Measurements from ENCODE around the gene SFI1. TPM values are rescaled to one million over a fixed set of nuclear protein-coding genes. Genes with fewer than 3 reads are reported as not detected.

SFI1 gene
- total RNA-seq, 1 donor from 2014 or later = 7.6 TPM

GRCh38 chr22:31614781-31615490 lies 118.6 kb downstream of the SFI1 start:
- no peak for ATAC-seq
- no peak for DNase-seq (ENCODE audit: low spot score)

DNA sequence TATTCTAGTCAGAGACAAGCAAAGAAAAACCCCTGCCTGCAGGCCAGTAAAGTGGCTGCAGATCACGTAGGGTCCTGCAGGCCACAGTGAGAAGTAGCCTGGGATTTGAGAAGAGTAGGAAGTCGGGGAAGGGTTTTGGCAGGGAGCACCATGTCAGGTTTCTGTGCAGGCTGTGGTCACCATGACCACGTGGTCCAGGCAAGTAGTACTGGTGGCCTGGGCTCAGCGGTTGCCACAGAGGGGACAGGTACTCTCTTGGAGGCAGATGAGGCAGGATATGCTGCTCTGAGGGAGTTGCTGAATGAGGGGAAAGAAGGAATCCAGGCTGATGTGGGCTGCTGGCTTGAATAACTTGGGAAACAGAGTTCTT lies 119.1 kb downstream of the SFI1 start:
- DNase-seq (ENCODE audit: low spot score) (no peak), ATAC-seq (no peak)

DNA sequence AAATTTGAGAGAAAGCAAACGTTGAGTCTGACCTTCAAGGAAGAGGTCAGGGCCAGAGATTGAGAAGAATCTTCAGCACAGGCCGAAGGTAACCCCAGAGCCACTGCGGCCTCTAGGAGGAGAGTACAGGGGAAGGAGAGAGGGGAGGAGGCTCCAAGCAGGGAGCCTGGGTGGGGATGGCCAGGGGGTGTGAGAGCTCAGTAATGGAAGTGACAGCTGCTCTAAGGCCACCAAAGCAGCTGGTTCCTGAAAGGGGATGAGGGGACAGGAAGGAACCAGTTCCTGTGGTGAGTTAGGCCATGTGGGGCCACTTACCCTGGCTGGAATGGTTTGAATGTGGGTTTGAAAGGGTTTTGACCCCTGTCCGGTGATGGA lies 119.6 kb downstream of the SFI1 start:
- no peak for ATAC-seq
- no peak for DNase-seq (ENCODE audit: low spot score)

GRCh38 chr22:31616315-31616980 lies 120.1 kb downstream of the SFI1 start:
- no peak for ATAC-seq
- no peak for DNase-seq (ENCODE audit: low spot score)

DNA sequence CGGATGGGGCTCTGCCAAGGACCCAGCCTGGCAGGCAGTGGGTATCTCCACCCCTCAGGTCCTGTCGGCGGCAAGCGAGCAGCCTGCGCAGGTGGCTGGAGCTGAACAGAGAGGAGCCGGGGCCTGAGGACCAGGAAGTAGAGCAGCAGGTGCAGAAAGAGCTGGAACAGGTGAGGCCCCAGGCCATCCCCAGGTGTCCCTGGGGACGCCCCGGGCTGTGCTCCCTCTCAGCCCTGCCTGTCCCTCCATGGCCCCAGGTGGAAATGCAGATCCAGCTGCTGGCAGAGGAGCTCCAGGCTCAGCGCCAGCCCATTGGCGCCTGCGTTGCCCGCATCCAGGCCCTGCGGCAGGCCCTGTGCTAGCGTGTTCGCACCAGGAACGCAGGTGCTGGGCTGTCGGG lies 121.7 kb downstream of the SFI1 start:
- DNase-seq (ENCODE audit: low spot score) (no peak), ATAC-seq (no peak)

- ATAC-seq (no peak), DNase-seq (ENCODE audit: low spot score) (no peak)
Measured at GRCh38 chr22:31618471-31619176, 122.3 kb downstream of the SFI1 start.

DNA sequence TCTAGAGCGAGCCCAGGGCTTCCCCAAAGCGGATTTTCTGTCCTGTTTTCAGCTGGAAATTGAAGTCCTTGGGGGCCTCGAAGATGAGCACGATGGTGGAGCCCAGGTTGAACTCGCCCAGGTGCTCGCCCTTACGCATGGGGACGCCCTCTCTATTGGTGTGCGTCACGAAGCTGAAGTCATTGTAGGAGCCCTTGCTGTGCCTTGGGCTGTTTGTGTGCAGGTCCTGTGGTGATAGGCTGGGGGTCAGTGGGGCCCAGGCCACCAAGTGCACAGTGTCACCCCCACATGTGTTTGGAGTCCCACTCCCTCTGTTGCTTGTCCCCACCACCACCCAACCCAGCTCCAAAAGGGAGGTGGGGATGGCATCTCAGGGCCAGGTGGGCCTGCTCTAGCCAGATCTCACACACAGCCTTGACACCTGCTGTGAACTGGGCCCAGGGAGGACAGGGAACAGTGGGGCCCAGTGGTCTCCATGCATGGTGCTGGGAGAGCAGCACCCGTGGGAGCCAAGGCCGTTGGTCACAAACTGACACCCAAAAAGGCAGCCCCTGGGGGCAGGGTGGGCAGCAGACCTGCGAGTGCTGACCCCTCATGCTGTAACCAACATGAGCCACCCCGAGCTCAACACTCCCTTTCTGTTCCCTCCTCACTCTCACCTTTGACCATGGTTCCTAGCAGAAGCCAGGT lies 123.4 kb downstream of the SFI1 start:
- no peak for ATAC-seq
- DNase-seq (ENCODE audit: low spot score) = no peak

DNA sequence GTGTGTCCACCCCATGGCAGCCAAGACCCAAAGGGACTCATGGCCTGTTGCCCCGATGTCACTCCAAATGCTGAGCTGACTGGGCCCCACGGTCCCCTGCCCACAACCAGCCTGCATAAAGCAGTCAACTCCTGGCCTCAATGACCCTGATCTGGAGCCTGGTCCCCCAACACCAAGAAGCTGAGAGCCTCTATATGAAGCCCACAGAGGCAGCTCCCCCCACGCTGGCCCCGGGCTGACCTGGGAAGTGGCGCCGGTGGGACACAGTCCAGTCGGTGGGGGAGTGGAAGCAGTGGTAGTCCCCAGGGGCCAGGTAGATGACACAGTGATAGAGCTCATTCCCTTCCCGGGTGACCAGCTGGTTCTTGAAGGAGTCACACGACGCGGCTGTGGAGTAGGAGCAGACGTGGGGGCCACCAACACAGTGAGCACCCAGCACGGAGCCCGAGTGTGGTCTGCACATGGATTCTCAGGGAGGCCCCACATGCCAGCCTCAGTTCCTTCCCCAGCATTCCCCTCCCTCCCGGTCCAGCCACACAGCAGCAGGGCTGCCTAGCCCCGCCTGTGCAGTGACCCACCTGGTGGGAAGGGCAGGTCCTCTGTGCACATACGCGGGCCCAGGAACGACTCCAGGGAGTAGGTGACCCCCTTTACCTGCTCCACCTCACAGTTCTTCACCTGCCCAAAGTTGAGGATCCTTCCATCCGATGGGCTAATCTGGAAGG lies 124.6 kb downstream of the SFI1 start:
- ATAC-seq = no peak
- no peak for DNase-seq (ENCODE audit: low spot score)

GRCh38 chr22:31621507-31622124 lies 125.3 kb downstream of the SFI1 start:
- ATAC-seq = no peak
- no peak for DNase-seq (ENCODE audit: low spot score)

- no peak for DNase-seq (ENCODE audit: low spot score)
- ATAC-seq = no peak
Measured at GRCh38 chr22:31622980-31623379, 126.6 kb downstream of the SFI1 start.

DNA sequence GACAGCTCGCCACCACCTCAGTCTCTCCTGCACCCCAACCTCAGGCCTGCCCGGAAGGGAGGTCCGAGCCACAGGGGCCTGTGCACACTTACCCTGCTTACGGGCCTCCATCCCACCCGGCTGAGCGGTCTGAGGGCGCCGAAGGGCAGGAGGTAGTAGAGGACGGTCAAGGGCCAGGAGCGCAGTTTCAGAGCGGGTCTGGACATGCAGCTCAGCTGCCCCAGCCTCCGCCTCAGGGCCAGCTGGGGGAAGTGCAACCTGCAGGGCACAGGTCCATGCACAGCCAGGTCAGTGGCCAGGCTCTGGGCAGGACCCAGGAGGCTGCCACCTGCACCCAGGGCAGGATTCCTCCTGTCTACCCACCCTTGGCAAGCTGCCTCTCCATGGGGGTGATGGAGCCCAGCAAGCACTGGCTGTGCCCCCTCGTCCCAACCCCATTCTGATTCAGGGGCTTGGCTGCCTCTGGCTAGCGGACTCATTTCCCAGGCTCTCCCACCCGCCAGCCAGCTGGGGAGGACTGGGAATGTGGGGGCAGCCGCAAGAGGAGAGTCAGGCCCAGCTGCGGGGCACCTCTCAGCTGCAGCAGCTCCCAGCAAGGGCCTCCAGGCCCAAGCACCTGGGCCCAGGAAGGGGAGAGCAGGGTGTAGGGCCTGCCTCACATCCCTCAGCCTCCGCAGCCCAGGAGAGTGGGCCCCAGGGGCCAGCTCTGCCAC lies 127.4 kb downstream of the SFI1 start:
- ATAC-seq (peak; percentile 35), DNase-seq (ENCODE audit: low spot score) (no peak)

GRCh38 chr22:31625257-31625640 lies 128.9 kb downstream of the SFI1 start:
- DNase-seq (ENCODE audit: low spot score) (no peak), ATAC-seq (no peak)

- DNase-seq (ENCODE audit: low spot score) (no peak), ATAC-seq (peak; percentile 2)
Measured at GRCh38 chr22:31625661-31626426, 129.5 kb downstream of the SFI1 start.

DNA sequence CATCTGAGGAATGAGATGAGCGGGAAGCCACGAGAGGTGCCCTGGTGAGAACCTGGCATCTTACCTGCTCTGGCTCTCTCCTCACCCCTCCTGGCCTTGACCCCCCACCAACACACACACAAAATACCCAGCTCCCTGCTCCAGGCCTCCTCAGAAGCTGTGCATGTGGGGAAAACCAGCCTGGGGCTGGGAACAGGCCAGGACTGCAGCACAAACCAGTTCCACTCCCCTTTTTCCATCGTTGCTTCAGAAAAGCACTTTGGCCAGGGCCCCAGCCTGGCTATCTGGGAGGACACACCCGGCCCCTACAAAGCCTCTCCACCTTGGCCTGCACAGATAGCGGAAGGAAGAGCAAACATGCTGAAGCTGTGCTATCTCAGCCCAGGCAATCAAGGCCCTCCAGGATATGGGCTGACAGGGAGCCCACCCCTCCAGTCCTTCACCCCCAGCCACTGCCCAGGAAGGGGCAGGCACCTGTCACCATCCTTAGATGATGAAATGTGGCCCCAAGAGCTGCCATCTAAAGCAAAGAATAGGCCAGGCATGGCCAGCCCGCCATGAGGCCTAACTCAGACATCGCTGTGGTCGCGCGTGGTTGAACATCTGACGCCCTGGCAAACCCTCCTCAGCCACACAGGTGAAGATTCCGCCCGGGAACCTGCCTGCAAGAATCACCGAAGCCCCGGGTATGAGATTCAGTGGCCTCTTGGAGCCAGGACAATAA lies 130.3 kb downstream of the SFI1 start:
- DNase-seq (ENCODE audit: low spot score) (no peak), ATAC-seq (no peak)

DNA sequence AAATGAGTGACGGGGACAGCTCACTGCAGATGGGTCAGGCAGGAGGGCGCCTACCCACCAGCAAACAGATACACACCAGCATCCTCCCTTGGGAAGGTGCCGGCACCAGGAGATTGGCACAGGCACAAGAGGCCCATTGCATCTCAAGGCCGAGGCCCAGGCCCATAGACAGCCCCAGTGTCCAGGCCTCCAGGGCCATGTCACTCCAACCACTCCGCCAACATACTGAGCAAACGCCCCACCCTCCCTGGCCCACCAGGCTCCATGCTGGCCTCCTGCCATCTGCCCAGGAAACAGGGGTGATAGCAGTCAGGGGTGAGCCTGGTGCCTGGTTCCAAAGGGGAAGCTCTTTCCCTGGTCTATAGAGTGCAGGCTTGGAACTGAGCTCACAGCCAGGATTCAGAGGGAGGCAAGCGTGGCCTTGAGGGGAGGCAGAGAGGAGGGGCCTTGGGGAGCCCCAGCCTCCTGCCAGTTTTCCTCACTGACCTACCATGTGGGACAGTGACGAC lies 130.9 kb downstream of the SFI1 start:
- ATAC-seq (no peak), DNase-seq (ENCODE audit: low spot score) (no peak)

GRCh38 chr22:31628362-31628761 lies 132.0 kb downstream of the SFI1 start:
- DNase-seq (ENCODE audit: low spot score) = no peak
- no peak for ATAC-seq

DNA sequence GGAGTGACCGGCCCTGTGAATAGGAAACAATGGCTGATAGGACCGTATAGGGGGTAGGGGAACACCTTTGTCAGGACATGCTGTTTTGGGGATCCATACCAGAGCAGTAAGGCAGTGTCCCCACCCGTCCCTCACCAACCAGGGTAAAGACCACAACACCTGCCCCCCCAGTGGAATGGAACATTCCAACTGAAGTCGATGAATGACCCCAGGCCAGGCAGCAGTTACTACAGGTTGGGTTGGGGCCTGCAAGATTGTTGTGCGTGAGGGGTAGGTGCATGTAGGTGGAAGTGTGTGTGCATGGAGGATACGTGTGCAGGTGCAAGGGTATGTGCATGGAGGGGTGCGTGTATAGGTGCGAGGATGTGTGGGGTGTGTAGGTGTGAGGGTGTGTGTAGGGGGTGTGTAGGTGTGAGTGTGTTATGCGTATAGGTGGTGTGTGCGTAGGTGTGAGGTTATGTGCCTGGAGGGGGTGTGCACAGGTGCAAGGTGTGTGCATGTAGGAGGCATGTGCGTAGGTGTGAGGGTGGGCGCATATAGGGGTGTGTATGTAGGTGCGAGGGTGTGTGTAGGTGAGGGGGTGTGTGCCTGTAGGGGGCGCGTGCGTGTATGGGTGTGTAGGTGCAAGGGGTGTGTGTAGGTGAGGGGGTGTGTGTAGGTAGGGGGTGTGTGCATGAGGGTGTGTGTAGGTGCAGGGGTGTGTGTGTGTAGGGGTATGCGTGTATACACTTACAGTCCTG lies 132.8 kb downstream of the SFI1 start:
- ATAC-seq (no peak), DNase-seq (ENCODE audit: low spot score) (no peak)
